Neural progenitor cell (in vitro differentiated cells): ENCODE data around the gene STARD3NL.

Experiments
- EZH2 ChIP-seq: fragments of 200-600 bp; sonication (generic); IDR thresholded peaks from 2 replicates; pipeline ENCODE4 v1.6.1; 2017; ENCODE audit warnings: antibody characterized with exemption, mild to moderate bottlenecking, moderate library complexity
- TF ChIP-seq, protein P1 (sequence below): fragments of 200-600 bp; sonication (generic); IDR thresholded peaks from 2 replicates; pipeline ENCODE4 v1.5.1; 2017; ENCODE audit warnings: antibody characterized with exemption, mild to moderate bottlenecking

DNA sequence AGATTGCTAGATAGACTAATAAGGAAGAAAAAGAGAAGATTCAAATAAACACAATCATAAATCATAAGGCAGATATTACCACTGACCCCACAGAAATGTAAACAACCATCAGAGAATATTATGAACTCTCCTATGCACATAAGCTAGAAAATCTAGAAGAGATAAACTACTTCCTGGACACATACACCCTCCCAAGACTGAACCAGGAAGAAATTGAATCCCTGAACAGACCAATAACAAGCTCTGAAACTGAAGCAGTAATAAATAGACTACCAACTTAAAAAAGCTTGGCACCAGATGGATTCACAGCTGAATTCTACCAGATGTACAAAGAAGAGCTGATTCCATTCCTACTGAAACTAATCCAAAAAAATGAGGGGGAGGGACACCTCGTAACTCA is 24.5 kb upstream of the STARD3NL start:
- TF ChIP-seq, protein P1, sequence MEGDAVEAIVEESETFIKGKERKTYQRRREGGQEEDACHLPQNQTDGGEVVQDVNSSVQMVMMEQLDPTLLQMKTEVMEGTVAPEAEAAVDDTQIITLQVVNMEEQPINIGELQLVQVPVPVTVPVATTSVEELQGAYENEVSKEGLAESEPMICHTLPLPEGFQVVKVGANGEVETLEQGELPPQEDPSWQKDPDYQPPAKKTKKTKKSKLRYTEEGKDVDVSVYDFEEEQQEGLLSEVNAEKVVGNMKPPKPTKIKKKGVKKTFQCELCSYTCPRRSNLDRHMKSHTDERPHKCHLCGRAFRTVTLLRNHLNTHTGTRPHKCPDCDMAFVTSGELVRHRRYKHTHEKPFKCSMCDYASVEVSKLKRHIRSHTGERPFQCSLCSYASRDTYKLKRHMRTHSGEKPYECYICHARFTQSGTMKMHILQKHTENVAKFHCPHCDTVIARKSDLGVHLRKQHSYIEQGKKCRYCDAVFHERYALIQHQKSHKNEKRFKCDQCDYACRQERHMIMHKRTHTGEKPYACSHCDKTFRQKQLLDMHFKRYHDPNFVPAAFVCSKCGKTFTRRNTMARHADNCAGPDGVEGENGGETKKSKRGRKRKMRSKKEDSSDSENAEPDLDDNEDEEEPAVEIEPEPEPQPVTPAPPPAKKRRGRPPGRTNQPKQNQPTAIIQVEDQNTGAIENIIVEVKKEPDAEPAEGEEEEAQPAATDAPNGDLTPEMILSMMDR, result no peak
- TF ChIP-seq EZH2, result no peak
